Smooth muscle cell (in vitro differentiated cells): ENCODE data around the gene ARHGEF6. TPM values are rescaled to one million over a fixed set of nuclear protein-coding genes. Genes with fewer than 3 reads are reported as not detected.

Source experiments
- DNase-seq: peaks from one replicate; lab custom pipeline; 2025; ENCODE audit not compliant: unreplicated experiment; lab: John Stamatoyannopoulos, UW
- H2AFZ ChIP-seq: fragments of 200-600 bp; sonication (generic); 2 replicates; pipeline ENCODE4 v1.6.0; 2016; ENCODE audit warnings: antibody characterized with exemption, low read depth, mild to moderate bottlenecking
- H3F3A ChIP-seq: fragments of 200-600 bp; sonication (generic); 2 replicates; pipeline ENCODE4 v1.6.0; 2017; ENCODE audit warnings: antibody characterized with exemption, low read depth
- H3K27ac ChIP-seq: fragments of 200-600 bp; sonication (generic); 2 replicates; pipeline ENCODE4 v1.5.1; 2016; ENCODE audit warnings: low read depth, mild to moderate bottlenecking
- H3K27me3 ChIP-seq: fragments of 200-600 bp; sonication (generic); 2 replicates; pipeline ENCODE4 v1.6.1; 2016; ENCODE audit warnings: low read depth, mild to moderate bottlenecking
- H3K36me3 ChIP-seq: fragments of 200-600 bp; sonication (generic); 2 replicates; pipeline ENCODE4 v1.5.1; 2016; ENCODE audit warnings: low read depth
- H3K4me1 ChIP-seq: fragments of 200-600 bp; sonication (generic); 2 replicates; pipeline ENCODE4 v1.5.1; 2016; ENCODE audit warnings: low read depth
- H3K4me2 ChIP-seq: fragments of 200-600 bp; sonication (generic); 2 replicates; pipeline ENCODE4 v1.6.0; 2016; ENCODE audit warnings: mild to moderate bottlenecking
- H3K4me3 ChIP-seq: fragments of 200-600 bp; sonication (generic); 2 replicates; pipeline ENCODE4 v1.5.1; 2016; ENCODE audit warnings: mild to moderate bottlenecking
- H3K79me2 ChIP-seq: fragments of 200-600 bp; sonication (generic); 2 replicates; pipeline ENCODE4 v1.6.0; 2016; ENCODE audit warnings: low read depth, mild to moderate bottlenecking
- H3K9ac ChIP-seq: fragments of 200-600 bp; sonication (generic); 2 replicates; pipeline ENCODE4 v1.6.0; 2016; ENCODE audit warnings: low read depth
- H3K9me3 ChIP-seq: fragments of 200-600 bp; sonication (generic); replicated peaks from 2 replicates; pipeline ENCODE4 v1.5.1; 2016; ENCODE audit warnings: low read depth
- H4K20me1 ChIP-seq: fragments of 200-600 bp; sonication (generic); 2 replicates; pipeline ENCODE4 v1.6.0; 2016; ENCODE audit warnings: low read depth
- WGBS: methylation state at CpG from one replicate; pipeline ENCODE4 v1.1.7; 2016; ENCODE audit warnings: low lambda C conversion rate; 5-methylcytosine and 5-hydroxymethylcytosine counted together
- polyA plus RNA-seq: library from polyadenylated mRNA; unstranded; fragments of >200 nt; fragmentation: Nextera tagmentation; extraction: Ambion mirVana; gene quantifications from 2 replicates; pipeline ENCODE4 v1.2.1, GENCODE V29; 2016
- total RNA-seq: library from RNA; depleted of rRNA; stranded (reverse); fragments of >200 nt; gene quantifications from 2 replicates; pipeline ENCODE4 v1.2.3, GENCODE V29; 2014
- TF ChIP-seq, protein P1 (sequence below): fragments of 200-600 bp; sonication (generic); IDR thresholded peaks from 2 replicates; pipeline ENCODE4 v1.5.1; 2017; ENCODE audit warnings: borderline replicate concordance, mild to moderate bottlenecking, antibody characterized with exemption; ENCODE audit not compliant: insufficient read depth, poor library complexity, severe bottlenecking

Gene ARHGEF6
- total and polyA plus RNA-seq, 2 experiments from 2014 or later = 2.9 to 4.5 TPM

DNA sequence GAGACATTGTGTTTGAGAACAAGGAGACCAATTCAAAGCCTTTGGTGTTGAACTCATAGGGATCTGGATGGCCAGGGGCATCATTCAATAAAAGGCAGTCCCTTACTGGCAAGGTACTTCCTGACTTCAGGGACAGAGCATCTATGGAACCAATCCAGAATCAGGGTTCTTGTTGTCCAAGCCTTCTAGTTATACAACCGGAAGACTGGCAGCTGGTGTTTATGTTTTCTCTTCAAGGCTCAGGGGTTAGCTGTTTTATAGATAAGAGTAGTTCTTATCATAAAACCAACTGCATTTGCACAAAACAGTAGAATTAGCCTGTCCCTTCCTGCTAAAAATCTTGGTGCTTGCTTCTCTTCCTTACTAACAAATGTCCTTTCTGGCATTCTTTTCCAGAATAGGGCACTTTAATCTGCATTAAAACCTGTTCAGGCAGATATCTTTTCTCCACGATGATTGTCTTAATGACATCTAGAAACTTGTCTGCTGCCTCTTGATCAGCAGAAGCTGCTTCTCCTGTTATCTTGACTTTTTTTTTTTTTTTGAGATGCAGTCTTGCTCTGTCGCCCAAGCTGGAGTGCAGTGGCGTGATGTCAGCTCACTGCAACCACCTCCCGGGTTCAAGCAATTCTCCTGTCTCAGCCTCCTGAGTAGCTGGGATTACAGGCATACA lies 38.4 kb upstream of the ARHGEF6 start:
- Histone ChIP-seq H3K4me3 (no peak overlapping the region), H3K9ac (no peak overlapping the region), H3K27me3 (no peaks in the 10 kb centered on the region), H3K27ac (no peak overlapping the region), H4K20me1 (no peaks in the 10 kb centered on the region), H3K4me1 (no peaks in the 10 kb centered on the region), H3K9me3 (no peaks in the 10 kb centered on the region), H3K79me2 (no peaks in the 10 kb centered on the region), H2AFZ (no peak overlapping the region), H3K36me3 (no peaks in the 10 kb centered on the region), H3K4me2 (no peak overlapping the region), H3F3A (no peaks in the 10 kb centered on the region)
- 76% methylated on average over 5 of the region's 5 CpGs for WGBS
- DNase-seq = no peak
- TF ChIP-seq, protein P1, sequence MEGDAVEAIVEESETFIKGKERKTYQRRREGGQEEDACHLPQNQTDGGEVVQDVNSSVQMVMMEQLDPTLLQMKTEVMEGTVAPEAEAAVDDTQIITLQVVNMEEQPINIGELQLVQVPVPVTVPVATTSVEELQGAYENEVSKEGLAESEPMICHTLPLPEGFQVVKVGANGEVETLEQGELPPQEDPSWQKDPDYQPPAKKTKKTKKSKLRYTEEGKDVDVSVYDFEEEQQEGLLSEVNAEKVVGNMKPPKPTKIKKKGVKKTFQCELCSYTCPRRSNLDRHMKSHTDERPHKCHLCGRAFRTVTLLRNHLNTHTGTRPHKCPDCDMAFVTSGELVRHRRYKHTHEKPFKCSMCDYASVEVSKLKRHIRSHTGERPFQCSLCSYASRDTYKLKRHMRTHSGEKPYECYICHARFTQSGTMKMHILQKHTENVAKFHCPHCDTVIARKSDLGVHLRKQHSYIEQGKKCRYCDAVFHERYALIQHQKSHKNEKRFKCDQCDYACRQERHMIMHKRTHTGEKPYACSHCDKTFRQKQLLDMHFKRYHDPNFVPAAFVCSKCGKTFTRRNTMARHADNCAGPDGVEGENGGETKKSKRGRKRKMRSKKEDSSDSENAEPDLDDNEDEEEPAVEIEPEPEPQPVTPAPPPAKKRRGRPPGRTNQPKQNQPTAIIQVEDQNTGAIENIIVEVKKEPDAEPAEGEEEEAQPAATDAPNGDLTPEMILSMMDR = no peak

DNA sequence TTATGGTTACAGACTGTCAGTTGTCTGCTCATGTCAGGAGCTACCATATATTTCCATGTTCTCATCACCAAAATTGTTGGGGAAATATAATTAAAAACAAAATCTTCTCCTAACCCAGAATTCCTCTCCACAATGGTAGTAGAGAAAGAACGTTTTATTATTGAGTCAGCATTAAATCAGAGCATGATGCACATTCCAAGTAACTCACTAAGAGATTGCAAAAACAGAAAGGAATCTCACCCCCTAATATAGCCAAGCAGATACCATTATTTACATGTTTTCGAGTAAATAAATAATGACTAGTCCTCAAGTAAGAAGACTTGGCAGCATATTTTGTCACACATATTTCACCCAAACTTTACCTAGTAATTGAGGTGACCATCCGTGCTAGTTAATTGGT lies 36.2 kb upstream of the ARHGEF6 start:
- H4K20me1 ChIP-seq = no peaks in the 10 kb centered on the region
- no peak overlapping the region for H3K4me2 ChIP-seq
- no peak overlapping the region for H3K9ac ChIP-seq
- WGBS = 69% methylated on average over 3 of the region's 3 CpGs
- DNase-seq = no peak
- H3K79me2 ChIP-seq = no peaks in the 10 kb centered on the region
- no peaks in the 10 kb centered on the region for H3K27me3 ChIP-seq
- H3K4me3 ChIP-seq = no peak overlapping the region
- no peak overlapping the region for H3K27ac ChIP-seq
- H3K9me3 ChIP-seq = no peaks in the 10 kb centered on the region
- no peaks in the 10 kb centered on the region for H3F3A ChIP-seq
- H3K36me3 ChIP-seq = no peaks in the 10 kb centered on the region
- H3K4me1 ChIP-seq = no peaks in the 10 kb centered on the region
- H2AFZ ChIP-seq = no peak overlapping the region
- TF ChIP-seq, protein P1 = no peak

DNA sequence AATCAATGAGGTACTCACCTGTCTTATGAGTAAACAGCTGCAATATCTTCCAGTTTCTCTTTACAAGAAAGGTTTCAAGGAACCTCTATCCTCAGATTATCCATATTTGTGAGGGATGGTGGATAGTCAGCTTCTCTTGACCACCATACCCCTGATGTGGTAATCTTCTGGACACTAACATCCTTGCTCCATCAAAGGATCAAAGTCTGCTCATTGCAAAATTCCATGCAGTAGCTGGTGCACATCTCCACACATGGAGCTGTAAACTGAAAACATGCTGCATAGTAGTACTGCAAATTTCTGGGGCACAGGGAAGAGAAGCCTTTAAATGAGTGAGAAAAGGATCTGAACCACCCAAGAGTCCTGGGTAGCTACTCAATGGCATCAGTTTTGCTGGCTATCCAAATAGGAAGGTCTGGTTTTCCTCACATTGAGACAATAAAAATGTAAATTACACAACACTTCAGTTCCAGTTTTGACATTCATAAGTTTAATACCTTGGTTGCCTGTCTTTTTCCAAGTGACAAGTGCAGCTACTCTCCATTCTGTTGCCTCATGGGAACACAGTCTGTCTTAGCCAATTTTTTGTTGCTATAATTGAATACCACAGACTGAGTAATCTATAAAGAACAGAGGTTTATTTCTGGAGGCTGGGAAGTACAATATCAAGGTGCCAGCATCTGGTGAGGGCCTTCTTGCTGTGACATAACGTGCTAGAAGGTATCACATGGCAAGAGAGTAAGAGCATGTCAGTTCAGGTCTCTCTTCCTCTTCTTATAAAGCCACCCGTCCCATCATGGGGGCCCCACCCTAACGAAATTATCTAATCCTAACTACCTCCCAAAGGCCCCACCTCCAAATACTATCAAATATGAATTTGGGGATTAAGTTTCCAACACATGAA lies 34.4 kb upstream of the ARHGEF6 start:
- Histone ChIP-seq H3F3A (no peaks in the 10 kb centered on the region), H3K4me3 (no peak overlapping the region), H3K9ac (no peak overlapping the region), H3K36me3 (no peaks in the 10 kb centered on the region), H3K27me3 (no peaks in the 10 kb centered on the region), H3K4me2 (no peak overlapping the region), H3K9me3 (no peaks in the 10 kb centered on the region), H3K4me1 (no peaks in the 10 kb centered on the region), H4K20me1 (no peaks in the 10 kb centered on the region), H3K79me2 (no peaks in the 10 kb centered on the region), H2AFZ (no peak overlapping the region), H3K27ac (no peak overlapping the region)
- TF ChIP-seq, protein P1 = no peak
- no peak for DNase-seq
- 65% methylated on average over 3 of the region's 3 CpGs for WGBS
